Ureter (tissue), 1 donor: ENCODE results near the gene SMLR1. TPM values are rescaled to one million over a fixed set of nuclear protein-coding genes. Genes with fewer than 3 reads are reported as not detected.

ENCODE experiments used
- DNase-seq: peaks from one replicate; pipeline ENCODE4 v3.0.0-alpha.2; 2020; ENCODE audit warnings: low spot score
- total RNA-seq: library from RNA; stranded (reverse); gene quantifications from one replicate; pipeline ENCODE4 v1.2.4, GENCODE V29; 2023
- donor health status: DM: yes; HTN: yes; CAD: no.

The SMLR1 gene
- total RNA-seq, 1 donor from 2014 or later, result not detected

DNA sequence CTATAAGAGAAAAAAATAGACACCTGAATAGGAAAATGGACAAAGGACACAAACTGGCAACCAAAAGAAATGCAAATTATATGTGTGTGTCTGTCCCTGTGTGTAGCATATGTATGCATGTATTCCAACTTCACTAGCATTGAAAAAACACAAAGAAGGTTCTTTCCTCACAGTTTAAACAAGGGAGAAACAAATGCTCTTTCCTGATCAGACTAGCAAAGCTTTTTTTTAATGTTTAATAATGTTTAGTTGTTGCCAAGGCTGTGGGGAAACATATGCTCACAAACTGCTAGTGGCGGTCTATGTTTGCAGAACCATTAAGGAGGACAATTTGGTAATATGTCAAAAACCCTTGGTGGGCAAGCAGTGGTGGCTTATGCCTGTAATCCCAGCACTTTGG lies 22.4 kb downstream of the SMLR1 start:
- DNase-seq, result no peak

DNA sequence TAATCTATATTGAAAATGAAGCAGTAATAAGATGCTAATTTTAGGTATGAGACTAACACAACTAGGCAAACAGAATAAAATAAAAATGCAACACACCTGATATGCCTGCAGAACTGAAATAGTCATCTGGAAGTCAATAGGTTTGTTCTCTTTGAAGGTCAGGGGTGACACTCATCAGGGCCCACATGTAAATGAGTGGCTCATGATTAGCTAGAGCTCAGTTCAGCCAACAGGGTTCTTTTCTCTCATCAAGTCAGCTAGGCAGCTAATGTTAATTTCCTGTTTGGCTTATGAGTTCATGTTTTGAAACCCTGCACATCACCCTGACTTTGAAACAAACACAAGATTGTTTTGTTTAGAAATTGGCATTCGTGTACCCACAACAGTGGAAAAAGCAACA lies 23.8 kb downstream of the SMLR1 start:
- DNase-seq, result no peak

DNA sequence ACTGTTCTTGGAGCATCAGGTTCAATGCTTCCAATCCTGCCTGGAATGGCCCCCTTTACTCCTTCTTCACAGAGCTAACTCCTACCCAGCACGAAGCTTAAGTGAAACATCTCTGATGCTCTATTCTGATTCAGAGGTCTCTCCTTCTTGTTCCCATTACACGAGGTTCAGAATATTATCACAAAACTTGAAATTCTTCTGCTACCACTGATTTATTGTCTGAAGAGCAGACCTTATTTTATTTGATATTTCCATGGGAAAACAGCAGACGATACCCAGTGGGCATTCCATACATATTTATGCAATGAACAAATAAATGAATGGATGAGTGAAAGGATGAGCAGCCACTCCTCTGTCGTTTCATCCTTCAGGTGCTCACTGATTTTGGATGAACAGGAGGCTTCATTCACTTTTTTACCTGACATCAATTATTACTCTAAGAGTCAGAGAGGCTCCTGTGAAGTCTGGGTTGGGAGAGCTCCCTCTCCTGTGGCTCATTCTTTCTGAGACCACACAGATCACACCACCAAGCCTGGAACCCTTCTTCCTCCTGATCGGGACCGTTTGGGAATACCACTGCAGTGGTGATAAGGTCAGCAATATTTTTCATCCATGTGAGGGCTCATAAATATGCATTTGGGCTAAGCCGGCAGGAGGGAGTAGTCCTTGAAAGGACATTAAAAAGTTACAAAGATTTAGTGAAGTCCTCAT lies 25.8 kb downstream of the SMLR1 start:
- no peak for DNase-seq

DNA sequence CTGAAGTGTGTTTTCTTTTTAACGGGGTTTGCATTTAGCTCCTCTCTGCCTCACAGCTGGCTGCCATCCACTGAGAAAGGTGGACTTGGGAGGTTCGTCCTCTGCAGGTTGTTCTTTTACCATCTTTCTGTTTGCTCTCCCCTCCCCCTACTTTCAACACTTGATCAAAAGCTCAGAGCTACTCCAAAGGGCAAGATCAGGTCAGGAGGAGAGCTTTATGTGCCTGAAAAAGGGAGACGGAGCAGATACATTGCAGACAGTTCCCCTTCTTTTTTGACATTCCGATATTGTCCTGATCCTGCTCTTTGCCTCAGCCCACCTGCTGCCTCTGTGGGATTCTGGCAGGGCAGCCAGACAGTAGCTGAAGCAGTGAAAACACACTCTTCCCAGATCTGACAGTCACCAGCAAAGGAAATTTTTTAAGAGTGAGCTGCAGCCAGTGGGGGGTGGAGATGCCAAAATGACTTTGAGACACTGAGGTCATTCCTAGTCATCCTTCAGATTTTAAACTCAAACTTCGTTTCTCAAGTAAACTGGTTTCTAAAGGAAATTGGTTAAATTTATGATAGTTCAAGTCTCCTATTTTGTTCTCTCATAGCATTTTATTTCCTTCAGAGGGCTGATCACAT lies 26.5 kb downstream of the SMLR1 start:
- no peak for DNase-seq

GRCh38 chr6:130858054-130858453 lies 30.8 kb downstream of the SMLR1 start:
- no peak for DNase-seq

DNA sequence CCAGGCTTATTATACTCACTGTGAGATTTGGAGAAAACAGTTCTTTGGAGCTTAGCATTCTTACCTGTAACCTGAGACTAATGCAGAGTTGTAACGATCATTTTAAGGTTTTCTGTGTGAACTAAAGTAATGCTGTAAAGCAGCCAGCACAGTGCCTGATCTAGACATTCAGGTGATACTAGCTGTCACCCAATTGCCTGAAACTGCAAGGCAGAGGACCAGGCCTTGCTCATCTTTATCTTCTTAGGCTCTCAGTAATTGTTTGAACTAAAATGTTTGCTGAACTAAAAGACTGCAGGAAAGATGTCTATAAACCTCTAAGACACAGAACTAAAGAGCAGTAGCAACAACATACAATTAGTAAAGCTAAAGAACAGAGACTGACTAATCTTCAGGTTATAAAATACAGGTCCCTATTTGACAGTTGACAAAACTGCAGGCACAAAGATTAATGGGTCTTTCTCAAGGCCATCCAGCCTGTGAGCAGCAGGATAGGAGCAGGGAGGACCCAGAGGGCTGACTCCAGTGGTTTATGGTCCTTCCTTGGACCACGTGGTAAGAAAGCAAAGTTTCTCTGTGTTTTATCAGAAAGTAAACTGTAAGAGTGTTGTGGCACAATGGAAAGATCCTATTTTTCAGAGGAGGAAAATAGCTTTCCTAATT lies 31.4 kb downstream of the SMLR1 start:
- no peak for DNase-seq

- no peak for DNase-seq
Observed at GRCh38 chr6:130859161-130859867, 32.1 kb downstream of the SMLR1 start.

DNA sequence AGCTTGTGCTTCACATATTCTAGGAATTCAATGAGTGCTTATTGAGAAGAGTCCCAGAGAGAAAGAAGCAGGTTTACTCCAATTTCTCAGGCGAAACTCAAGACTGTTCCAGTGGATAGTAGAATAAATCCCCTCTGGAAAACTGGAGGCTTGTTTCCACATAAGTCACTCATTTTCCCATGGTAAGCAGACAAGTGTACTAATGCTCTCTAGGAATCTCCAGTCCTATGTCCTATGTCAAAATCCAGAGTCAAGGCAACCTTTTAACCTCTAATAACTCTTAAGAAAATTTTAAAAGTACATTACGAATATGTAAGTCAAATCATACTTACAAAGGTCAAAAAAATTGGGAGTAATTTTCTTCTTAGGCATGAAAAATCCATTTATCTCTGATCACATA lies 35.2 kb downstream of the SMLR1 start:
- DNase-seq, result no peak

DNA sequence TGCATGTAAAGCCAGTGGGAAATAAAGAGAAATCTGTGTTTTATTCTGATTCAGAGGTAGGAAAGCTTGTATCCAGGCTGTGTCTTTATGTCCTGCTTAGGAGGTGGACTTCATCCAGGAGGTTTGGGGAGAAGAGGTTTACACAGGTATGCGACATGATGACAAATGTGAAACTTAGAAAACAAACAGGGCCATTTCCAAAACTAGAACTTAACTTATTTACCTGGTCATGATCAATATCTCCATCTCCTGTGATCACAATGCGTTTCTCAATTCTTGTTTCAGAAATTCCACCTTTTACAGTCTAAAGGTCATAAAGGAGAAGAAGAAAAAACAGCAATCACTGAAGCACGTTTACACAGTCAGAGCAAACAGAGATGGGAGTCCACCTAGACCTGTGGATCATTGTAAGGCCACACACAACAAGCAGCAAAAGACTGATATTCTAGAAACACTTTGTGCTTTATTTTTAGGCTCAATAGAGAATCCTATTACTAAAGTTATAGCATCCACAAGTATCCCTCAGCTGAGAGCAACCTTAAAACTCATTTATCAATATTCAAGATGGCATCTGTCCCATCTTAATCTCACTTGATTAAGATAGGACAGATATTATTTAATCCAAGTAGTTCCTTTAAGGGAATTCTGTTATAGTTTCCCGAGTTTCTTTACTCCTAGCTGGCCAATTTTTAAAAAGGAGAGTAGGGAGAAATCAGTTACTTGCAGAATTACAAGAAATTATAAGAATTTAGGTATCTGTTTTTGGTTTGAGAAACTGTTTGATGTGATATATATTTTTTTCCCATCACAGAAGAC lies 36.4 kb downstream of the SMLR1 start:
- no peak for DNase-seq

DNA sequence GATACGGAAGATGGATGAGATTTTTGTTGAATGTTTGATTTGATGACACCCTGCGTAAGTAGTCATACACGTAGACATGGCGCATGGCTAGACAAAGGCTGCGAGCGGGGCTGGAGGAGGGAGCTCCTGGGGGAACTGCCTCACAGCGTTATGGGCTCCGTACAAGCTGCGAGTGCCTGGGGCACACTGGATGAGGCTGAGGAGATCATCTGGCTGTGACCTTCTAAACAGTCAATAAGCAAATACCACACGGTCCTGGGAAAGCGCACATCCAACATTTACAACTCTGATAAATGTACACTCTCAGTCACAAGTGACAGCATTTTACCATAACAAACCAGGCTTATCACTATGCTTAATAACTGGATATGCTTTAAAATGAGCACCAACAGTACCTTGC lies 37.1 kb downstream of the SMLR1 start:
- DNase-seq, result no peak

DNA sequence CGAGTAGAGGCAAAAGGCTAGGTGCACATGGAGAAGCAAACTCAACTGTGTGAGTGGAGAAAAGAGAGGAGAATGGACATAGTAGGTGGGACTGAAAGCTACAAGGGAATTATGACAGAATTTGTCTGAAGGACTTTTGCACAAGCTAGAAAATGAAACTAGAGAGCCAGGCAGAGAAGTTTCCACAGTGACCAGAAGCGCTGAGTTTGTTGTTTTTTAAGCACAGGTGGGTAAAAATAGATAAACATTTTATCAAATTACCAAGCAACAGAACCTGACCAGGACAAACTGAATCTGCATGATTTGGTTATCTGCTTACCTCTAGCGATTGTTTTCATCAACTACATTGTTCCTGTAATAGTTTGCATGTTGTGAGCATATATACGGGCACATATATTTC lies 38.6 kb downstream of the SMLR1 start:
- no peak for DNase-seq

DNA sequence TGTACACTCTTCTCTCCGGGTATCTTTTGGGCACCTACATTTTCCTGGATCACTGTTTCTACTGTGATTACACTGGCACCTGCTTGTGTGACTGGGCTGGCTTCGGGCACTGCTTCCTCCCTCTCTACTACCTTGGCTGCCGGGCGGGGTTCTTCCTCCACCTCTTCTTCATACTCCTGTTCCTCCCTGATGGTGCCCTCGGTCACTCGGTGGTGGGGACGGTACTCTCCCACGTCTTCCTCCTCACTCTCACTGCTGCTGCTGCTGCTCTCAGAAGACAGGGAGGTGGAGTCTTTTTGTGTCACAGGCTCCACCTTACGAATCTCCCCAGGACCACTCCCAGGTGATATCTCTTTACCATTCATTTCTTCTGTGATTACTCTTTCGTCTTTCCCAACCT lies 42.5 kb downstream of the SMLR1 start:
- DNase-seq, result no peak

- no peak for DNase-seq
Observed at GRCh38 chr6:130870179-130870880, 43.1 kb downstream of the SMLR1 start.

DNA sequence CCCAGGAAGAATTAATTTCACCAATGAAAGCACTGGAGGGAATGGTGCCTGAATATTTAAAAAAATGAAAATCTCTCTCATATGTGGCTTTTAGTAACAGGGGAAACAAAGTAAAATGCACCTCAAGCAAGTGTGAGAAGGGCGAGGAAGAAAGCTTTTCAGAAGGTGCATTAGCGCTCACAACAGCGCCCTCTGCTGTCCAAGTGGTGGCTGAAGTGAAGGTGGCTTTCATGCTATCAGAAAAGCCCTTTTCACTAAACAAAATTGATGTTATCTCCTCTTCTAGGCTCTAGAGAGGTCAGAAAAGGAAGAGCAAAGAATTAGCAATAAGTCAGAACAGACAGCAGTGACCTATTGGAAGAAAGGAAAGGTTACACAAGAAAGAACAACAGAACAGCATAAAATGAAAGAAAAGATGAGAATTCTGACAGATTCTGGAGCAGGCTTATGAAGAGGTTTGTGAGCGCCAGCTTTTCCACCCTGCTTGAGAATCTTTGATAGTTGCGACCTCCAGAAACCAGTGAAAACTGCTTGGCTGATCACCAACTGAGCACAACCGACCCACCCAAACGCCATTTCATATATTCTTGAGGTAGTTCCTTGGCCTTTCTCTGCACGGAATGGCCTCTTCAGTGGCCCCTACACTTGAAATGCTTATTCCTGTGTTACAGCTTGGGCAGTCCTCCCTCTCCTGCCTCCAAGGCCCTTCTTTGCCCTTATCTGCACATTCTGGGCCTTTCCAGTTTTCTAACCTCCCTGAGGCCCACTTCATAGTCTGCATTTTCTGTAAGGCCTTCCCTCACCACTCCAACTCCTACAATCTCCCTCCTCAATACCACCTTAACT lies 45.3 kb downstream of the SMLR1 start:
- peak; percentile 65 for DNase-seq

- DNase-seq, result no peak
Observed at GRCh38 chr6:130873746-130874145, 46.5 kb downstream of the SMLR1 start.

DNA sequence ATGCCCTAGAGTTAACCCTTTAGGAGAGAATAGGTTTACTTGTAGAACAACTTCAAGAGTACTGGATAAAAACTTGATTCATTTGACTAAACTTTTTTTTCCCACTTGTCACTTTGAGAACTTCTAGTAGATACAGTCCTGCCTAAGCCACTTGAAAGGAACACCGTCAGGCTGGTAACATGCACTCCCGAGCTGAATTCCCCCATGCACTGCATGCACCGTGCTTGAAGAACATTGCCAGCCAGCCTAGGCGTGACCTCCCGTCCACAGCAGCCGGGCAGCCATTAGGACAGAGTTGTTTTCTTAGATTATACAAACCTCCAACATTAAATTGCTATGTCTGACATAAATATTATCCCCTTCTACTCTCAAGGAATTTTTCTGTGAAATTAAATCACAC lies 52.6 kb downstream of the SMLR1 start:
- no peak for DNase-seq

GRCh38 chr6:130882370-130882769 lies 55.2 kb downstream of the SMLR1 start:
- DNase-seq, result no peak

DNA sequence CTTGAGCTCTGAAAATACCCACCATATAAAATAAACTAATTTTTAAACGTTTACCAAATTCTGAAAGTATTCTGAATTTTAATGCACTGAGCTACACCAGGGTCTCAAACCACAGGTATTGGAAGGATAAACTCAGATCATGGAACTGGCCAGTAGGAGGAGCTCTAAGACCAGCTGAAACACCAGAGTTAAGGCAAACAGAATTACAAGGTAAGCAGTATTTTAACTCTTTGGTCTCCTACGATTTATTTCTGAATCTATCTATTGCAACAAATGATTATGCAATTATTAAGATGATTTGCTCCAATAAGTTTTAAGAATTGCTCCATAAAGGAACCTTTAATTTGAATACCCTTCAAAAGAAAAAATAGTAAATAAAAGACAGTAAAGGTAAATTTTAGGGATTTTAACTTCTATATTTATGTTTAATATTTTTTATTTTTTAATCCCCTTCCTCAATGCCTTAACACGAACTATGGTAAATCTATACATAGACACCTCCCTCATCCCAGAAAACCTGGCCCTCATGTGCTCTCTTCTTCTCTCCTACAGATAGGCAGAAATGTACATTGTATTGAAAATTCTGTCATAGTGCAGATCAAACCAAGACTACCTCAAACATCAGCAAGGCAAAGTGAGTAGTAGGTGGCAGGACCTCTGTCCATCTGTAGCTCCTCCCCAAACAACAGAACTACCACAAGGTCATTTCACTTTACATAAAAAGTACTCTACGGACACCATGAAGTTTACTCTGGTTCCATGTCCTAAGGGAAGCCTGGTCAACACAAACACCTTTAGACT lies 58.4 kb downstream of the SMLR1 start:
- DNase-seq, result peak; percentile 78
